Umbilical cord (tissue), 2 donors: ENCODE measurements around the gene ROR1. TPM values are rescaled to one million over a fixed set of nuclear protein-coding genes. Genes with fewer than 3 reads are reported as not detected.

Experiments used
- DNase-seq: peaks from one replicate; pipeline ENCODE4 v3.0.0-alpha.2; 2015; ENCODE audit warnings: low spot score
- total RNA-seq: library from RNA; depleted of rRNA; stranded (reverse); fragments of >200 nt; gene quantifications from one replicate; pipeline ENCODE4 v1.2.3, GENCODE V29; 2014; ENCODE audit warnings: low replicate concordance; ENCODE audit not compliant: insufficient read depth

The ROR1 gene
- total RNA-seq, 1 donor from 2014 or later, result 22.4 TPM

DNA sequence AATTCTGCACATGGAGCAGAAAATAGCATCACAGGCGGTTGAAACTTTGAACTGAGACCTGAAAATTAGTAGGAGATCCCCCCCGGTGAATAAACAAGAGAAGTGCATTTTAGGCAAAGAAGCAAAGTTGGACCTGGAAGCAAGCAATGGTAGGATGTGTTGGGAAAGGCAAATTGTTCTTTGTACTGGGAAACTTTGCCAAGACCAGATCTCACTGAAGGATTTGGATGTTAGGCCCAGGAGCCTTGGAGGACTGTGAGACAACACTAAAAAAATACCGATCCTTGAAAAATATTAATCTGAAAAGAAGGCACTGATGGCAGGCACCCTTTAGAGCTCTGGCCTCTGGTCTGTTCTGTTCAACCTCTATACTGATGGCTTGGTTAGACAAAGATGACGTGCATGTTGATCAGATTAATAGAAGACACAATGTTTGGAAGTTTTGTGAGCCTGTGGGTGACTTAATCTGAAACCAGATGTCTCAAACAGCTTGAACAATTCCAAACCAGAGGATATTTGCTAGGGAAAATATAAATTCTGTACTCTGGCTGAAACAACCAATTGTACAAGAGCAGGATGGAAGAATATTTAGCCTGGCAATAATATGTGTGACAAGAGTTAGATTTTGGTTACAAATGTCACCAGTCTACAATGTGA is 108.4 kb downstream of the ROR1 start:
- DNase-seq, result no peak

- DNase-seq, result no peak
Measured at GRCh38 chr1:63883494-63884235, 109.8 kb downstream of the ROR1 start.

- DNase-seq, result no peak
Measured at GRCh38 chr1:63884486-63884885, 110.7 kb downstream of the ROR1 start.

DNA sequence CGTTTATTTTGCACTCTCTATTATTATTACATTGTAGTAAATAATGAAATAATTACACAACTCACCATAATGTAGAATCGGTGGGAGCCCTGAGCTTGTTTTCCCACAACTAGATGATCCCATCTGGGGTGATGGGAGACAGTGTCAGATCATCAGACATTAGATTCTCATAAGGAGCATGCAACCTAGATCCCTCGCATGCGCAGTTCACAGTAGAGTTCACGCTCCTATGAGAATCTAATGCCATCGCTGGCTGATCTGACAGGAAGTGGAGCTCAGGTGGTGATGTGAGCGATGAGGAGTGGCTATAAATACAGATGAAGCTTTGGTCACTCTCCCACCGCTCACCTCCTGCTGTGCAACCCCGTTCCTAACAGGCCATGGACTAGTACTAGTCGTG is 112.1 kb downstream of the ROR1 start:
- no peak for DNase-seq

GRCh38 chr1:63886340-63886739 is 112.5 kb downstream of the ROR1 start:
- DNase-seq, result no peak

DNA sequence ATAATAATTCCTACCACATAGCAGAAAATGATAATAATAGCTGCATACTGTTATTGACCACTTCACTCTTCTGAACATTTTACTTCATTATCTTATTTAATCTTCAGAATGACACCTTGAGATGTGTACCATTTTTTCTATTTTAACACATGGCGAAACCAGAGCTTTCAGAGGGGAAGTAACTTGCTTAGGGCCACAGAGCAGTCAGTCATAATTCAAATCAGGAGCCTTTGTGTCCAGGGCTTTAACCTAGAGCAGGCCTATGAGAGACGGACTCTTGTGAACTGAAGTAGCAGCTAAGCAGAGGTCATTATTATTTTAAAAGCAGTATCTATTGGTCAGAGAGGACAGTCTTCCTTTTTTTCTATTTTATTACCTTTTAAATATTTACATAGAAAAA is 114.0 kb downstream of the ROR1 start:
- no peak for DNase-seq

GRCh38 chr1:63888984-63889383 is 115.2 kb downstream of the ROR1 start:
- no peak for DNase-seq

DNA sequence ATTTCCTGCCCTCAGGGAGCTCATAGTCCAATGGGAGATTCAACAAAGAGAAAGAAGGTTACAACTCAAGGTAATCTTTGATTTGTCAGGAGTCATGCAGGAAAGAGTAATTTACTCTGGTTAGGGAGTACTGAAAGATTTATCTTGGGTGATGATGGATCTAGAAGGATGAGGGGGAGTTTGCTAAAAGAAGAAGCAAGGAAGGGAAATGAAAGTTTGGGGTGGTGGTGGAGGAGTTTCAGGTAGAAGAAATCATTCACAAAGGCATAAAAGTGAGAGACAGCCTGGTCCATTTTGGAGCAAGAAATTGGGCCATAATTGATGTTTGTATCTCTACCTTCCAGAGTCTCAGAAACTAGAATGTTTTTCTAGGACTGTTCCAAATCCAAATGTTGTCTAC is 116.7 kb downstream of the ROR1 start:
- no peak for DNase-seq

GRCh38 chr1:63891060-63891690 is 117.4 kb downstream of the ROR1 start:
- no peak for DNase-seq

DNA sequence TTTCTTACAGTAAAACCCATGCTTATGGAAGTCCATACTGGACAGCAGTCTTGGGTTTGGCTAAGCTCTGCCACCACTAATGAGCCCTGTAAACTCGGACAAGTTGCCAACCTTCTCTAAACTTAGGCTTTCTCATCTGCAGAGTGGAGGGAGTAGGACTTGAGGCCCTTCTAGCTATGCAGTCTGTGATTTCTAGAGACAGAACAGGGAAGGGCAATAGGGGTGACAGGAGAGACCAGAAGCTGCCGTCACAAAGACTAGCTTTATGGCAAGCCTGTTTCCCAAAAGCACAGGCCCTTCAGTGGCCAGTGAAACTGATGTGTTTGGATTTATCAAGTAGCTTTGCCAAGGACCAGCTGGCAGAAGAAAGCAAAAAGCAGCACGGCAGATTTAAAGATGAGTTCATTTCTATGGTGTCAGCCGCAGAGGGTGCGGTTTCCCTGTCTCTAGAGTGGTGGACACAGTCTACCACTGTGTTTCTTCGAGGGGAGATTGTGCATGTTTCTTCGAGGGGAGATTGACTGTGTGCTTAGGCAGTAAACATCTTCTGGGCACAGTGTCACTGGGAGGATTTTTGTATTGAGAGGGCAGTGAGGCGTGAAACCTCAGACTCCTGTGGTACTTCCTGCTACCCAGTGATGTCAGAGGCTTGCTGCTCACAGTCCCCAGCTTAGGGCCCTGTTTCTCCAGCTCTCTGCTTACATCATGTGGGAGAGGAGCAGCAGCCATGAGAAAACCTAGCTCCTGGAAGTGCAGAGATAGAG is 119.0 kb downstream of the ROR1 start:
- DNase-seq, result peak; percentile 66

DNA sequence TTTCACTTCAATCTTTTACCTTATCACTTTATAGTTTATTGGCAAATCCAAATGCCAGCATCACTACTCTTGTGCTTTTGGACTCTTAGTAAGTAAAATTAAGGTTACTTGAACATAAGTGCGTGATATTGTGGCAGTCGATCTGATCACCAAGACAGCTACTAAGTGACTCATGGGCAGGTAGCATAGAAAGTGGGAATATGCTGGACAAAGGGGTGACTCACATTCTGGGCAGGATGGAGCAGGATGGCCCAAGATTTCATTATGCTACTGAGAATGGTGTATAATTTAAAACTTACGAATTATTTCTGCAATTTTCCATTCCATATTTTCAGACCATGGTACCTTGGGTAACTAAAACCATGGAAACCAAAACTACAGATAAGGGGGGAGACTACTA is 120.2 kb downstream of the ROR1 start:
- DNase-seq, result no peak

- peak; percentile 90 for DNase-seq
Measured at GRCh38 chr1:63894627-63895265, 120.9 kb downstream of the ROR1 start.

GRCh38 chr1:63896755-63897154 is 122.9 kb downstream of the ROR1 start:
- no peak for DNase-seq

DNA sequence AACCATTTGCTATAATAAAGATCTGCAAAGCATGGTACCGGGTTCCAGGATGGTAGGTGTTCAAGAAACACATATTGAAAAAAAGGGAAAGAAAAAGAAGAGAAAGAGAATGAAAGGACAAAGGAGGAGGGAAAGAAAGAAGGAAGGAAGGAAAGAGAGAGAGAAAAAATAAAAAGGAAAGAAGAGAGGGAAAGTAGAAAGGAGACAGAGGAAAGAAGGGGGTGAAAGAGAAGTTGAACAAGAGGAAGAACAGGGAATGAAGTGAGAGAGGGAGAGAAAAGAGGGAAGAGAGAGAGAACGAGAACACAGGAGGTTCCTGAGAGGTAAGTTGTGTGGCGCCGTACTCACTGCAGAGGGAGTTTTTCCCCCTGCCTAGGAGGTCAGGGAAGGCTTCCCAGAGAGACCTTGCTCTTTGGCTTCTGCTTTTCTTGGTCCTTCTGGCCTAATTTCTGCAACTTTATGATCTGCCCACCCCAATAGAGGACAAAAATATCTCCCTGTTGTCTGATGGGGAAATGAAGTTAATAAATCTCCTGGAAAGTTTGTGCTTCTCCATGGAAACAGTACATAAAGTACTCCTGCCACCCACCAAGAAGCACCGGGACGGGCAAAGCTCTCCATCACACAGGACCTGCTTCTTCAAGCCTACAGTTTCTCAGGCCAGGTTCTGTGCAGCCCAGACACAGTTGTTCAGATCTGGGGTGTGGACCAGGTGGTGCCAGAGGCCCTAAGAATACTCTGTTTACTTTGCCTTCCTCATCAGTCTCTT is 124.8 kb downstream of the ROR1 start:
- no peak for DNase-seq

GRCh38 chr1:63901094-63901493 is 127.3 kb downstream of the ROR1 start:
- DNase-seq, result no peak

GRCh38 chr1:63902844-63903589 is 129.2 kb downstream of the ROR1 start:
- peak; percentile 45 for DNase-seq

- no peak for DNase-seq
Measured at GRCh38 chr1:63903947-63904610, 130.3 kb downstream of the ROR1 start.

GRCh38 chr1:63904826-63905225 is 131.0 kb downstream of the ROR1 start:
- DNase-seq, result no peak

DNA sequence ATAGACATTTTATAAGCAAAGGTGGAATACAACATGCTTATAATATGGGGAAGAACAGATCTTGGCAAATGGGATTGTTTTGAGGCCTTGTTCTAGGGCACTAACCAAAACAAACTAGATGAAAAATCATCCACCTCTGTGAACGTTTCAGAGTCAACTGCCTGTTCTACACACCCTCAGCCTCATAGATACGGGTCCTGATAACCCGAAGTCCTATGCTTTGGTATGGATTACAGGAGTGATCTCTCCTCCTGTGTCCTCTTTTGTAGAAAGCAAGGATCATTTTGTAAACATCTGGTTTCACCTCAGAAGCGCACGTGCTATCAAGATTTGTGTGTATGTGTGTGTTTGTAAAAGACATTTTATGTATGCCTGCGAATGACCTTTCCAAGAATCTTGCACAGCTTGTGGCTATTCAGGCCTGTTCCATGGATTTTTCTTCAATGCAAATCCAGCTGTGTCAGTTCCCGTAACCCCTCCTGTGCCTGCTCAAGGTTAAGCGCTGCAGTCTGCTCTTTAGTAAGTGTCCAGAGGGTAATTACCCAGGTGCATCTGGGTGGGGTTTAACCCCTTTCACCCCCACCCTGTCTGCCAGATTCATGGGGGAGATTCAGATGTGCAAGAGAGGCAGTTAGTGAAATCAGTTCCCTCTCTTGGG is 132.4 kb downstream of the ROR1 start:
- peak; percentile 47 for DNase-seq
